PC-3 (cell line): ENCODE results near the gene ABHD14A. TPM values are rescaled to one million over a fixed set of nuclear protein-coding genes. Genes with fewer than 3 reads are reported as not detected.
A peak's percentile ranks its signal among the peaks of the same experiment; 100 is the strongest.
"Not testable (repeated sequence)": the region's sequence is repeated elsewhere in the genome, so short reads cannot be mapped to it uniquely, and the experiment has no call there.

Experiments
- ATAC-seq: fragments of 200-7000 bp; cut with Tn5 transposase; 2 replicates; pipeline ENCODE4 v1.9.1; 2020; ENCODE audit warnings: mild to moderate bottlenecking, moderate library complexity
- BruUV-seq: library from RNA; stranded (reverse); fragments of 400-500 nt; replicated peaks from 2 replicates; lab custom pipeline; 2021; lab: Mats Ljungman, UMichigan
- CTCF ChIA-PET: fragments of 300-600 bp; sonication (Branson Sonifier 250); formaldehyde crosslinking; loops from one replicate; lab custom pipeline; 2022; ENCODE audit warnings: antibody characterized with exemption; lab: Charles Lee
- POLR2A ChIA-PET: fragments of 300-600 bp; sonication (Branson Sonifier 250); formaldehyde crosslinking; loops from one replicate; lab custom pipeline; 2022; ENCODE audit warnings: antibody characterized with exemption; ENCODE audit not compliant: unreplicated experiment; lab: Charles Lee
- DNase-seq: peaks from one replicate; pipeline ENCODE4 v3.0.0-alpha.2; 2015
- H2AFZ ChIP-seq: fragments of 300-600 bp; sonication (generic); 2 replicates; pipeline ENCODE4 v1.6.0; 2016; ENCODE audit warnings: antibody characterized with exemption, low read length
- H3F3A ChIP-seq: fragments of 300-600 bp; sonication (generic); one replicate; pipeline ENCODE4 v1.6.0; 2017; ENCODE audit warnings: antibody characterized with exemption, low read length, control low read depth, mild to moderate bottlenecking; ENCODE audit not compliant: unreplicated experiment
- H3K27ac ChIP-seq: fragments of 300-600 bp; sonication (generic); 2 replicates; pipeline ENCODE4 v1.5.1; 2016; ENCODE audit warnings: mild to moderate bottlenecking, low read length
- H3K27me3 ChIP-seq: fragments of 300-600 bp; sonication (generic); 2 replicates; pipeline ENCODE4 v1.6.1; 2016; ENCODE audit warnings: low read length, mixed read lengths
- H3K36me3 ChIP-seq: fragments of 300-600 bp; sonication (generic); 2 replicates; pipeline ENCODE4 v1.6.1; 2016; ENCODE audit warnings: low read depth, mixed run types, low read length, mixed read lengths
- H3K4me1 ChIP-seq: fragments of 300-600 bp; sonication (generic); 2 replicates; pipeline ENCODE4 v1.5.1; 2016; ENCODE audit warnings: low read length; ENCODE audit not compliant: insufficient read depth
- H3K4me2 ChIP-seq: fragments of 300-600 bp; sonication (generic); 2 replicates; pipeline ENCODE4 v1.6.0; 2016; ENCODE audit warnings: low read length
- H3K4me3 ChIP-seq: fragments of 300-600 bp; sonication (generic); 2 replicates; pipeline ENCODE4 v1.5.1; 2016; ENCODE audit warnings: mild to moderate bottlenecking, low read length, mixed read lengths
- H3K79me2 ChIP-seq: fragments of 300-600 bp; sonication (generic); 2 replicates; pipeline ENCODE4 v1.6.1; 2017; ENCODE audit warnings: low read length, mixed read lengths
- H3K9ac ChIP-seq: fragments of 300-600 bp; sonication (generic); 2 replicates; pipeline ENCODE4 v1.6.0; 2016; ENCODE audit warnings: mild to moderate bottlenecking, low read length
- H3K9me2 ChIP-seq: fragments of 300-600 bp; sonication (generic); replicated peaks from 2 replicates; pipeline ENCODE4 v1.6.1; 2016; ENCODE audit warnings: mixed run types, low read length, mixed read lengths
- H3K9me3 ChIP-seq: fragments of 300-600 bp; sonication (generic); 2 replicates; pipeline ENCODE4 v1.6.1; 2016; ENCODE audit warnings: low read length, mixed read lengths
- H4K20me1 ChIP-seq: fragments of 300-600 bp; sonication (generic); 2 replicates; pipeline ENCODE4 v1.6.1; 2016; ENCODE audit warnings: low read length, mixed read lengths
- CTCF ChIP-seq: fragments of 300-600 bp; sonication (generic); conservative IDR thresholded peaks from 2 replicates; pipeline ENCODE4 v1.5.1; 2017; ENCODE audit warnings: antibody characterized with exemption, low read depth, mild to moderate bottlenecking, low read length
- EZH2 ChIP-seq: fragments of 300-600 bp; sonication (generic); IDR thresholded peaks from one replicate; pipeline ENCODE4 v1.6.1; 2017; ENCODE audit warnings: antibody characterized with exemption, mild to moderate bottlenecking, low read length; ENCODE audit not compliant: unreplicated experiment
- EZH2phosphoT487 ChIP-seq: fragments of 300-600 bp; sonication (generic); IDR thresholded peaks from 2 replicates; pipeline ENCODE4 v1.6.1; 2018; ENCODE audit warnings: mild to moderate bottlenecking, antibody characterized with exemption, low read length, borderline replicate concordance
- intact Hi-C: fragments of 100-400 bp; cut with micrococcal nuclease; formaldehyde crosslinking; loops from 2 replicates; pipeline ENCODE4 v1.9.0; 2023
- total RNA-seq: library from RNA; depleted of rRNA; stranded (reverse); fragments of >200 nt; gene quantifications from 2 replicates; pipeline ENCODE4 v1.2.3, GENCODE V29; 2014

ABHD14A gene
- total RNA-seq, 1 experiment from 2014 or later: 23.4 TPM

GRCh38 chr3:51988286-51989146 is 13.7 kb downstream of the ABHD14A start:
- H3K9me2 ChIP-seq: no peaks in the 10 kb centered on the region
- DNase-seq (no peak), ATAC-seq (no peak)
- no peak for TF ChIP-seq CTCF
- TF ChIP-seq EZH2: no peak
- TF ChIP-seq EZH2phosphoT487: no peak
- peaks cover 28% of the 10 kb centered on the region for H3K79me2 ChIP-seq
- H3K9ac ChIP-seq: no peak overlapping the region
- ChIA-PET CTCF (no interaction called here), POLR2A (no interaction called here)
- no peak overlapping the region for H2AFZ ChIP-seq
- no TSS peak for BruUV-seq
- H3K9me3 ChIP-seq: no peaks in the 10 kb centered on the region
- no peak overlapping the region for H3K4me2 ChIP-seq
- H3F3A ChIP-seq: peaks cover 8% of the 10 kb centered on the region
- H4K20me1 ChIP-seq: no peaks in the 10 kb centered on the region
- no peaks in the 10 kb centered on the region for H3K27me3 ChIP-seq
- intact Hi-C loops: no loop called here
- peaks cover 7% of the 10 kb centered on the region for H3K4me1 ChIP-seq
- H3K36me3 ChIP-seq: peaks cover 14% of the 10 kb centered on the region
- H3K27ac ChIP-seq: no peak overlapping the region
- H3K4me3 ChIP-seq: no peak overlapping the region

GRCh38 chr3:51990501-51990971 is 15.7 kb downstream of the ABHD14A start:
- CTCF ChIA-PET: interaction anchor here (1.1 kb wide), 1 partner anchor 49 kb away, joined by 4 read pairs; the partner anchor contains the start of gene RRP9
- peaks cover 30% of the 10 kb centered on the region for H3K79me2 ChIP-seq
- H4K20me1 ChIP-seq, H3K27ac ChIP-seq, H3K4me2 ChIP-seq, H3K4me3 ChIP-seq, POLR2A ChIA-PET, H3K9me3 ChIP-seq, H3K9ac ChIP-seq, intact Hi-C loops, DNase-seq, H3K27me3 ChIP-seq, ATAC-seq, H2AFZ ChIP-seq, BruUV-seq, H3K9me2 ChIP-seq: not testable (repeated sequence)
- peaks cover 12% of the 10 kb centered on the region for H3K4me1 ChIP-seq
- H3K36me3 ChIP-seq: peaks cover 29% of the 10 kb centered on the region
- peaks cover 18% of the 10 kb centered on the region for H3F3A ChIP-seq

- DNase-seq (no peak), ATAC-seq (no peak)
- H3F3A ChIP-seq: peaks cover 18% of the 10 kb centered on the region
- no peak for TF ChIP-seq EZH2
- no peak overlapping the region for H3K9ac ChIP-seq
- no peak overlapping the region for H3K4me3 ChIP-seq
- 0 out of 2 replicates have a peak, but pooled peaks cover 4% of the 10 kb centered on the region for H4K20me1 ChIP-seq
- POLR2A ChIA-PET: interaction anchor here (0.6 to 0.7 kb wide), 2 partner anchors 8 to 162 kb away, joined by 3 to 9 read pairs; partner anchors contain the start of gene POC1A
- peaks cover 29% of the 10 kb centered on the region for H3K36me3 ChIP-seq
- peaks cover 32% of the 10 kb centered on the region for H3K79me2 ChIP-seq
- no TSS peak for BruUV-seq
- H2AFZ ChIP-seq: no peak overlapping the region
- CTCF ChIA-PET: interaction anchor here (1.1 kb wide), 1 partner anchor 51 kb away, joined by 4 read pairs; the partner anchor contains the start of gene RRP9
- no peak overlapping the region for H3K27ac ChIP-seq
- H3K9me2 ChIP-seq: no peaks in the 10 kb centered on the region
- no peak overlapping the region for H3K4me2 ChIP-seq
- intact Hi-C loops: no loop called here
- peaks cover 12% of the 10 kb centered on the region for H3K4me1 ChIP-seq
- H3K27me3 ChIP-seq: no peaks in the 10 kb centered on the region
- H3K9me3 ChIP-seq: no peaks in the 10 kb centered on the region
Observed at GRCh38 chr3:51992017-51992682, 17.3 kb downstream of the ABHD14A start.

GRCh38 chr3:51993657-51994056 is 18.8 kb downstream of the ABHD14A start:
- H3K27me3 ChIP-seq, H3K4me3 ChIP-seq, H3K9ac ChIP-seq, intact Hi-C loops, H4K20me1 ChIP-seq, POLR2A ChIA-PET, H3K9me2 ChIP-seq, H3K9me3 ChIP-seq, DNase-seq, H3K27ac ChIP-seq, BruUV-seq, CTCF ChIA-PET, H2AFZ ChIP-seq, ATAC-seq: not testable (repeated sequence)
- Histone ChIP-seq H3K79me2 (peaks cover 32% of the 10 kb centered on the region), H3K4me1 (peaks cover 22% of the 10 kb centered on the region), H3K4me2 (peak overlapping the region; percentile 93; the same call in 1 of the 2 replicates), H3K36me3 (peaks cover 29% of the 10 kb centered on the region), H3F3A (peaks cover 18% of the 10 kb centered on the region)
